Epithelial cell of esophagus (primary cell): ENCODE data around the gene CMPK2.
"Not testable (repeated sequence)": the region's sequence is repeated elsewhere in the genome, so short reads cannot be mapped to it uniquely, and the experiment has no call there.

Source experiments
- DNase-seq: peaks from one replicate; pipeline ENCODE4 v3.0.0; 2010; ENCODE audit warnings: low read depth
- H3K4me3 ChIP-seq: 2 replicates; pipeline ENCODE4 v1.5.1; 2011; ENCODE audit warnings: mild to moderate bottlenecking, low read length, control low read depth
- TF ChIP-seq, protein P1 (sequence below): IDR thresholded peaks from 2 replicates; pipeline ENCODE4 v1.5.1; 2011; ENCODE audit warnings: low read depth, mild to moderate bottlenecking, low read length, control low read depth, inconsistent platforms; ENCODE audit not compliant: insufficient read depth; ENCODE audit errors: missing control alignments

Gene CMPK2

GRCh38 chr2:6909431-6910385, 44.0 kb upstream of the CMPK2 start:
- no peak for DNase-seq
- TF ChIP-seq, protein P1, sequence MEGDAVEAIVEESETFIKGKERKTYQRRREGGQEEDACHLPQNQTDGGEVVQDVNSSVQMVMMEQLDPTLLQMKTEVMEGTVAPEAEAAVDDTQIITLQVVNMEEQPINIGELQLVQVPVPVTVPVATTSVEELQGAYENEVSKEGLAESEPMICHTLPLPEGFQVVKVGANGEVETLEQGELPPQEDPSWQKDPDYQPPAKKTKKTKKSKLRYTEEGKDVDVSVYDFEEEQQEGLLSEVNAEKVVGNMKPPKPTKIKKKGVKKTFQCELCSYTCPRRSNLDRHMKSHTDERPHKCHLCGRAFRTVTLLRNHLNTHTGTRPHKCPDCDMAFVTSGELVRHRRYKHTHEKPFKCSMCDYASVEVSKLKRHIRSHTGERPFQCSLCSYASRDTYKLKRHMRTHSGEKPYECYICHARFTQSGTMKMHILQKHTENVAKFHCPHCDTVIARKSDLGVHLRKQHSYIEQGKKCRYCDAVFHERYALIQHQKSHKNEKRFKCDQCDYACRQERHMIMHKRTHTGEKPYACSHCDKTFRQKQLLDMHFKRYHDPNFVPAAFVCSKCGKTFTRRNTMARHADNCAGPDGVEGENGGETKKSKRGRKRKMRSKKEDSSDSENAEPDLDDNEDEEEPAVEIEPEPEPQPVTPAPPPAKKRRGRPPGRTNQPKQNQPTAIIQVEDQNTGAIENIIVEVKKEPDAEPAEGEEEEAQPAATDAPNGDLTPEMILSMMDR: no peak
- H3K4me3 ChIP-seq: no peak overlapping the region

- no peak for DNase-seq
- no peak overlapping the region for H3K4me3 ChIP-seq
- TF ChIP-seq, protein P1: no peak
Measured at GRCh38 chr2:6908291-6908690, 42.6 kb upstream of the CMPK2 start.

DNA sequence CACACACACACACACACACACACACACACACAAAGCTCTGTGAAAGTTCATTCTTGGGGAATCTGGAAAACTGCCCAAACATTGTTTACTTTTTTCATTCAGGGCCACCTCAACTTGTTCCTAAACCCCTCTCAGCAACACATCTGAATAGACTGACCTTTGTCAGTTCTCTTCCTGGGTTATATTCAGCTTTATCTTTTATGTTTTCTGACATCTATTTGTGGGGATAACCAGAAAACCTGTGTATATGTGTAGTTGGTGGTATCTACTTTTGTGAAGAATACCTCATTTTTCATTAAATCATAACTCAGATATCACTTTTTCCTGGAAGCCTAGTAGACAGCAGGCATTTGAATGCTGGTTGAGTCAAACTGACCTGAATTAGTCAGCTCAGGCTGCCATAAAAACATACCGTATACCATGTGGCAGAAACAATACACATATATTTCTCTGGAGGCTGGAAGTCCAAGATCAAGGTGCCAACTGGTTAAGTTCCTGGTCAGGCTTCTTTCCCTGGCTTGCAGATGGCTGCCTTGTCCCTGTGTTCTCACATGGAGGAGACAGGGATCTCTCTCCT, 40.5 kb upstream of the CMPK2 start:
- no peak for DNase-seq
- TF ChIP-seq, protein P1: no peak
- H3K4me3 ChIP-seq: no peak overlapping the region

DNA sequence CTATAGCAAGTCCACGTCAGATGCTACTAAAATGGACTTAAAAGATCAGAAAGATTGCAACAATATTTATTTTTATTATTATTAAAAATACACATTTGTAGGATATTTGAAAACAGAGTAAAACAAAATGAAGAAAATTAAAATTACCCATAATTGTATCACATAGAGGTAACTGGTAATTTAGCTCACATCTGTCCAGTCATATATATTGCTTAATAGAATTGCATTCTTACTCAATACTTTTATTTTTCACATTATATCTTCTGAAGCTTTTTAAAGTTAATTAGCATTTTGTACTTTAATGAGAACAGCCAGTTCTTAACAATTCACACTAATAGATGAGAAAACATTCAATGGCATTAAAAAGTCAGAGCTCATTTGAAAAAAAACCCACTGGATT, 40.0 kb upstream of the CMPK2 start:
- no peak overlapping the region for H3K4me3 ChIP-seq
- DNase-seq: no peak
- TF ChIP-seq, protein P1: no peak

DNA sequence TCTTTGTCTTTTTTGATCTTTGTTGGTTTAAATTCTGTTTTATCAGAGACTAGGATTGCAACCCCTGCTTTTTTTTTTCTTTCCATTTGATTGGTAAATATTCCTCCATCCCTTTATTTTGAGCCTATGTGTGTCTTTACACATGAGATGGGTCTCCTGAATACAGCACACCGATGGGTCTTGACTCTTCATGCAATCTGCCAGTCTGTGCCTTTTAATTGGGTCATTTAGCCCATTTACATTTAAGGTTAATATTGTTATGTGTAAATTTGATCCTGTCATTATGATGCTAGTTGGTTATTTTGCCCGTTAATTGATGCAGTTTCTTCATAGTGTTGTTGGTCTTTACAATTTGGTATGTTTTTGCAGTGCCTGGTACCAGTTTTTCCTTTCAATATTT, 36.9 kb upstream of the CMPK2 start:
- H3K4me3 ChIP-seq, DNase-seq: not testable (repeated sequence)

DNA sequence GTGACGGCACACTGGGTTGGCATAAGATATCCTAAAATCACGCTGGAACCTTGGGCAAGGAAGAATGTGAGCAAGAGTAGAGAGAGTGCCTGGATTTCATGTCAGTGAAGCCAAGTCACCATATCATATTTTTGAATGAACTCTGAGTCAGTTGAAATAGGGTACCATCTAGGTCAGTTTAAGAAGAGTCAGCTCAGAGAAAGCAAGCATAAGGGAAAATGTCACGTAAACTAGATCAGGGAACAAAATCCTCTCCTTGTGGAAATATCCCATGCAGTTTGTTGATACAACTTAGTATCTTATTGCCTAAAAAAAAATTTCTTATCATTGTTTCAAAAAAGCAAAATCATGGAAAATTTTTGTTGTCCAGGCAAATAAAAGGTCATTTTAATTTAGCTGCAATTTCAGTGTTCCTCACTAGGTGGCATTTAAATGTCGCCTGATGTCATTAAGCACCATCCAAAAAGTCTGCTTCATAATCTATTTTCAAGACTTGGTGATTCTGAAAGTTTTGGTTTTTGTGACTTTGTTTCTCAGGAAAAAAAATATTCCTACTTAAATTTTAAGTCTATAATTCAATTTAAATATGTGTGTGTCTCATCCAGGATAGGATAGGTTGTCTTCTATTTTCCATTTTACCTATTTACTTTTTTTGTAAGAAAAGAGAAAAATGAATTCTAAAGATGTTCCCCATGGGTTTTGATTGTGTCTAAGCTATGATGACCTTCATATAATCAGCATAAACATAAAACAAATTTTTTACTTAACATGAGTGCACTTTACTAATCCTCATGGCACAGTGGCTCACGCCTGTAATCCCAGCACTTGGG, 31.4 kb upstream of the CMPK2 start:
- TF ChIP-seq, protein P1: peak; percentile 45
- no peak overlapping the region for H3K4me3 ChIP-seq
- DNase-seq: peak; percentile 7
